ENCODE results near the gene MAD2L1BP.
"Not testable (repeated sequence)": the region's sequence is repeated elsewhere in the genome, so short reads cannot be mapped to it uniquely, and the experiment has no call there.

Gene MAD2L1BP

GRCh38 chr6:43635387-43636307 lies at the start of gene MAD2L1BP:
Gene MAD2L1BP (plus strand): TSS chr6:43635840. CDS start chr6:43635876, 36 bp downstream.
- peak; percentile 75 for DNase-seq (ENCODE audit: low spot score)

- no peak for DNase-seq (ENCODE audit: low spot score)
Observed at GRCh38 chr6:43588194-43588593, 47.4 kb upstream of the MAD2L1BP start.

GRCh38 chr6:43589564-43589963 lies 46.1 kb upstream of the MAD2L1BP start:
- not testable (repeated sequence) for DNase-seq (ENCODE audit: low spot score)

- DNase-seq (ENCODE audit: low spot score): no peak
Observed at GRCh38 chr6:43593938-43594337, 41.7 kb upstream of the MAD2L1BP start.

- no peak for DNase-seq (ENCODE audit: low spot score)
Observed at GRCh38 chr6:43600595-43600994, 35.0 kb upstream of the MAD2L1BP start.

- DNase-seq (ENCODE audit: low spot score): no peak
Observed at GRCh38 chr6:43604174-43604573, 31.5 kb upstream of the MAD2L1BP start.

- no peak for DNase-seq (ENCODE audit: low spot score)
Observed at GRCh38 chr6:43606019-43606418, 29.6 kb upstream of the MAD2L1BP start.

GRCh38 chr6:43608310-43608763 lies 27.3 kb upstream of the MAD2L1BP start:
- peak; percentile 74 for DNase-seq (ENCODE audit: low spot score)

GRCh38 chr6:43608807-43609206 lies 26.8 kb upstream of the MAD2L1BP start:
- no peak for DNase-seq (ENCODE audit: low spot score)

GRCh38 chr6:43609402-43609801 lies 26.2 kb upstream of the MAD2L1BP start:
- no peak for DNase-seq (ENCODE audit: low spot score)

GRCh38 chr6:43610431-43610830 lies 25.2 kb upstream of the MAD2L1BP start:
- no peak for DNase-seq (ENCODE audit: low spot score)

- DNase-seq (ENCODE audit: low spot score): no peak
Observed at GRCh38 chr6:43613721-43614395, 21.8 kb upstream of the MAD2L1BP start.

GRCh38 chr6:43614396-43614730 lies 21.3 kb upstream of the MAD2L1BP start:
- no peak for DNase-seq (ENCODE audit: low spot score)

- DNase-seq (ENCODE audit: low spot score): no peak
Observed at GRCh38 chr6:43616725-43617472, 18.7 kb upstream of the MAD2L1BP start.

- DNase-seq (ENCODE audit: low spot score): no peak
Observed at GRCh38 chr6:43621078-43621835, 14.4 kb upstream of the MAD2L1BP start.

GRCh38 chr6:43621836-43622180 lies 13.8 kb upstream of the MAD2L1BP start:
- no peak for DNase-seq (ENCODE audit: low spot score)

GRCh38 chr6:43622541-43622940 lies 13.1 kb upstream of the MAD2L1BP start:
- no peak for DNase-seq (ENCODE audit: low spot score)

- no peak for DNase-seq (ENCODE audit: low spot score)
Observed at GRCh38 chr6:43623880-43624785, 11.5 kb upstream of the MAD2L1BP start.

GRCh38 chr6:43624786-43625288 lies 10.8 kb upstream of the MAD2L1BP start:
- DNase-seq (ENCODE audit: low spot score): no peak

- no peak for DNase-seq (ENCODE audit: low spot score)
Observed at GRCh38 chr6:43625393-43625992, 10.1 kb upstream of the MAD2L1BP start.
